OCI-LY1 (cell line): ENCODE data around the gene ADAMTS6.

Experiments used
- H2AFZ ChIP-seq: fragments of 200-600 bp; sonication (generic), shearing (Covaris generic); 2 replicates; pipeline ENCODE4 v1.6.0; 2014; ENCODE audit warnings: antibody characterized with exemption, mild to moderate bottlenecking, low read length
- H3F3A ChIP-seq: fragments of 200-600 bp; sonication (generic), shearing (Covaris generic); 2 replicates; pipeline ENCODE4 v1.6.0; 2014; ENCODE audit warnings: mild to moderate bottlenecking, antibody characterized with exemption, low read length, moderate library complexity; ENCODE audit not compliant: insufficient read depth
- H3K27ac ChIP-seq: fragments of 200-600 bp; sonication (generic); 2 replicates; pipeline ENCODE4 v1.5.1; 2014; ENCODE audit warnings: low read length, mixed run types, mild to moderate bottlenecking, low read depth; ENCODE audit not compliant: poor library complexity, severe bottlenecking
- H3K27me3 ChIP-seq: fragments of 200-600 bp; sonication (generic); 2 replicates; pipeline ENCODE4 v1.6.0; 2014; ENCODE audit warnings: antibody characterized with exemption, mild to moderate bottlenecking, low read length, moderate library complexity; ENCODE audit not compliant: insufficient read depth
- H3K36me3 ChIP-seq: fragments of 200-600 bp; sonication (generic); 2 replicates; pipeline ENCODE4 v1.6.1; 2014; ENCODE audit warnings: mild to moderate bottlenecking, antibody characterized with exemption, low read length, moderate library complexity, mixed read lengths; ENCODE audit not compliant: insufficient read depth
- H3K4me1 ChIP-seq: fragments of 200-600 bp; sonication (generic); 2 replicates; pipeline ENCODE4 v1.5.1; 2014; ENCODE audit warnings: mild to moderate bottlenecking, low read length, moderate library complexity; ENCODE audit not compliant: insufficient read depth, severe bottlenecking
- H3K4me2 ChIP-seq: fragments of 200-600 bp; sonication (generic), shearing (Covaris generic); 2 replicates; pipeline ENCODE4 v1.6.1; 2014; ENCODE audit warnings: low read length
- H3K4me3 ChIP-seq: fragments of 200-600 bp; sonication (generic); 2 replicates; pipeline ENCODE4 v1.5.1; 2014; ENCODE audit warnings: low read length, low read depth, mild to moderate bottlenecking, mixed read lengths; ENCODE audit not compliant: poor library complexity, severe bottlenecking
- H3K79me2 ChIP-seq: fragments of 200-600 bp; shearing (Covaris generic); 2 replicates; pipeline ENCODE4 v1.6.1; 2016; ENCODE audit warnings: mixed run types, low read length, mixed read lengths; ENCODE audit not compliant: insufficient read depth
- H3K9ac ChIP-seq: fragments of 200-600 bp; sonication (generic), shearing (Covaris generic); 2 replicates; pipeline ENCODE4 v1.6.1; 2014; ENCODE audit warnings: mild to moderate bottlenecking, low read length, mixed read lengths
- H3K9me2 ChIP-seq: fragments of 200-600 bp; sonication (generic), shearing (Covaris generic); 2 replicates; pipeline ENCODE4 v1.6.1; 2014; ENCODE audit warnings: low read depth, mild to moderate bottlenecking, low read length, mixed read lengths
- H3K9me3 ChIP-seq: fragments of 200-600 bp; shearing (Covaris generic); 2 replicates; pipeline ENCODE4 v1.6.1; 2014; ENCODE audit warnings: low read length, mixed read lengths
- H4K20me1 ChIP-seq: fragments of 200-600 bp; sonication (generic), shearing (Covaris generic); 2 replicates; pipeline ENCODE4 v1.6.0; 2016; ENCODE audit warnings: mild to moderate bottlenecking, low read length; ENCODE audit not compliant: insufficient read depth
- CTCF ChIP-seq: fragments of 200-600 bp; sonication (generic), shearing (Covaris generic); IDR thresholded peaks from 2 replicates; pipeline ENCODE4 v1.5.1; 2017; ENCODE audit warnings: mild to moderate bottlenecking, antibody characterized with exemption, low read length, moderate library complexity, mixed read lengths
- EZH2 ChIP-seq: fragments of 200-600 bp; sonication (generic), shearing (Covaris generic); IDR thresholded peaks from 2 replicates; pipeline ENCODE4 v1.8.0; 2017; ENCODE audit warnings: borderline replicate concordance, mixed run types, mild to moderate bottlenecking, antibody characterized with exemption, low read length, moderate library complexity, mixed read lengths

ADAMTS6 gene

DNA sequence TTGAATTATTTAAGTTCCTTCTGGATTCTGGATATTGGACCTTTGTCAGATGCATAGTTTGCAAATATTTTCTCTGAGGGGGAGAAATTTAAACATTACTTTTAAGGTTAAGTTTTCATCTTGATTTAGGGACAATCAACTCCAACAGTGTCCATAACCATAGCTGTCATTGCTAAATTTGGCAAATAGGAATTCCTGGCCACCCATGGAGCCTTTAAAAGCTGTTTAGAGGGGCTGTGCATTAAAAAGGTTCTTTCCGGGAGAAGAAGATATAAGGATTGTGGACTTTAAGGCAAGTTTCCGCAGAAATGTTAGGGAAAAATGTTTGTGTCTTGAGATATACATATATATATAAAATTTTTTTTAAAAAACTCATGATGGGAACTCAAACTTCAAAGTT lies 339.7 kb downstream of the ADAMTS6 start:
- no peaks in the 10 kb centered on the region for H3K79me2 ChIP-seq
- TF ChIP-seq EZH2 (no peak), CTCF (no peak)
- H3K4me3 ChIP-seq = no peak overlapping the region
- H3K9me2 ChIP-seq = no peaks in the 10 kb centered on the region
- no peaks in the 10 kb centered on the region for H3K4me1 ChIP-seq
- no peak overlapping the region for H3K4me2 ChIP-seq
- no peak overlapping the region for H3K27ac ChIP-seq
- no peaks in the 10 kb centered on the region for H3K9me3 ChIP-seq
- no peak overlapping the region for H2AFZ ChIP-seq
- no peaks in the 10 kb centered on the region for H3K36me3 ChIP-seq
- no peaks in the 10 kb centered on the region for H4K20me1 ChIP-seq
- H3K9ac ChIP-seq = no peak overlapping the region
- H3K27me3 ChIP-seq = no peaks in the 10 kb centered on the region
- H3F3A ChIP-seq = no peaks in the 10 kb centered on the region

DNA sequence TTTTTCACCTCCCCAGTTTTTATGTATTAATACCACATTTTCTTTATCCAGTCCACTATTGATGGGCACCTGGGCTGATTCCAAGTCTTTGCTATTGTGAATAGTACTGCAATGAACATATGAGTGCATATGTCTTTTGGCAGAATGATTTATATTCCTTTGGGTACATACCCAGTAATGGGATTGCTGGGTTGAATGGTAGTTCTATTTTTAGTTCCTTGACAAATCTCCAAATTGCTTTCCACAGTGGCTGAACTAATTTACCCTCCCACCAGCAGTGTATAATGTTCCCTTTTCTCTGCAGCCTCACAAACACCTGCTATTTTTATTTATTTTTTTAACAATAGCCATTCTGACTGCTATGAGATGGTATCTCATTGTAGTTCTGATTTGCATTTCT lies 340.2 kb downstream of the ADAMTS6 start:
- Histone ChIP-seq H3K4me3 (no peak overlapping the region), H3K9ac (no peak overlapping the region), H2AFZ (no peak overlapping the region), H3K4me1 (peaks cover 3% of the 10 kb centered on the region), H4K20me1 (no peaks in the 10 kb centered on the region), H3K27me3 (no peaks in the 10 kb centered on the region), H3K9me2 (no peaks in the 10 kb centered on the region), H3F3A (no peaks in the 10 kb centered on the region), H3K27ac (no peak overlapping the region), H3K36me3 (no peaks in the 10 kb centered on the region), H3K4me2 (no peak overlapping the region), H3K9me3 (no peaks in the 10 kb centered on the region), H3K79me2 (no peaks in the 10 kb centered on the region)
- TF ChIP-seq EZH2 = no peak
- TF ChIP-seq CTCF = no peak

DNA sequence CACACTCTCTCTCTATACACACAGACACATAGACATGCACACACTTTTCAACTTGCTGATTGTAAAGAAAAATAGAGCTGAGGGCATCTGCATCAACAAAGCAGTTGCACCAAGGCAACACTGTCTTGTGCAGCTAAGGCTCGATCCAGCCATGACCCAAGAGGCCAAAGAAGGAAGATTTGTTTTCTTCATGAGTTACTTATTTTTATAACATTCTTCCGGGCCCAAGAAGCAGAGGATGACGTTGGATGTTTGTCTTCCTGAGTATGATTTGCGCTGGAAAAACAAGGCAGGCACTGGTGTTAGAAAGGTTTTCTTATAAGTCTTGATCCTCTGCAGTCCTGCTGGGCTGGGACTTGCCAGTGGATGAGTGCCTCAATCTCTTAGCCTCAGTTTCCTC lies 344.1 kb downstream of the ADAMTS6 start:
- Histone ChIP-seq H3K4me1 (peaks cover 11% of the 10 kb centered on the region), H3K9me2 (no peaks in the 10 kb centered on the region), H3K9ac (no peak overlapping the region), H2AFZ (no peak overlapping the region), H3K27me3 (no peaks in the 10 kb centered on the region), H3F3A (no peaks in the 10 kb centered on the region), H3K9me3 (no peaks in the 10 kb centered on the region), H3K27ac (no peak overlapping the region), H3K4me2 (no peak overlapping the region), H3K79me2 (no peaks in the 10 kb centered on the region), H4K20me1 (no peaks in the 10 kb centered on the region), H3K36me3 (no peaks in the 10 kb centered on the region), H3K4me3 (no peak overlapping the region)
- TF ChIP-seq EZH2 (no peak), CTCF (no peak)
